Calu3 (cell line): ENCODE results near the gene UBE2M. TPM values are rescaled to one million over a fixed set of nuclear protein-coding genes. Genes with fewer than 3 reads are reported as not detected.

ENCODE experiments used
- BruUV-seq: library from RNA; stranded (reverse); fragments of 400-500 nt; replicated peaks from 2 replicates; lab custom pipeline; 2021; lab: Mats Ljungman, UMichigan
- CTCF ChIA-PET: fragments of 300-600 bp; sonication (Branson Sonifier 250); formaldehyde crosslinking; loops from one replicate; lab custom pipeline; 2022; ENCODE audit warnings: antibody characterized with exemption; lab: Charles Lee
- DNase-seq: peaks from one replicate; pipeline ENCODE4 v3.0.0; 2022
- H3K27ac Mint-ChIP-seq: one replicate; pipeline ENCODE4 v1.8.0; 2022; ENCODE audit warnings: mixed read lengths; ENCODE audit not compliant: unreplicated experiment
- H3K27me3 Mint-ChIP-seq: one replicate; pipeline ENCODE4 v1.8.0; 2022; ENCODE audit warnings: mixed read lengths; ENCODE audit not compliant: unreplicated experiment
- H3K36me3 Mint-ChIP-seq: one replicate; pipeline ENCODE4 v1.8.0; 2022; ENCODE audit warnings: mild to moderate bottlenecking, moderate library complexity, mixed read lengths; ENCODE audit not compliant: insufficient read depth, unreplicated experiment
- H3K4me1 Mint-ChIP-seq: one replicate; pipeline ENCODE4 v1.8.0; 2022; ENCODE audit warnings: mild to moderate bottlenecking, low read depth, mixed read lengths; ENCODE audit not compliant: unreplicated experiment
- H3K4me3 Mint-ChIP-seq: one replicate; pipeline ENCODE4 v1.8.0; 2022; ENCODE audit warnings: mild to moderate bottlenecking, low read depth, moderate library complexity, mixed read lengths; ENCODE audit not compliant: unreplicated experiment
- H3K9me3 Mint-ChIP-seq: one replicate; pipeline ENCODE4 v1.8.0; 2022; ENCODE audit warnings: low read depth, mixed read lengths; ENCODE audit not compliant: unreplicated experiment
- CTCF ChIP-seq: fragments of 200-600 bp; IDR thresholded peaks from one replicate; pipeline ENCODE4 v1.8.0; 2022; ENCODE audit warnings: antibody characterized with exemption; ENCODE audit not compliant: unreplicated experiment
- intact Hi-C: fragments of 100-400 bp; cut with micrococcal nuclease; formaldehyde crosslinking; loops from one replicate; pipeline ENCODE4 v1.10.0; 2022; ENCODE audit not compliant: unreplicated experiment
- total RNA-seq: library from RNA; stranded (reverse); gene quantifications from 2 replicates; pipeline ENCODE4 v1.2.3, GENCODE V29; 2022

Gene UBE2M
- total RNA-seq, 1 experiment from 2014 or later = 131 TPM

GRCh38 chr19:58547323-58548312 is 10.8 kb downstream of the UBE2M start:
- CTCF ChIA-PET = no interaction called here
- BruUV-seq = TSS peak; percentile 8
- H3K36me3 Mint-ChIP-seq = peaks cover 85% of the 10 kb centered on the region

DNA sequence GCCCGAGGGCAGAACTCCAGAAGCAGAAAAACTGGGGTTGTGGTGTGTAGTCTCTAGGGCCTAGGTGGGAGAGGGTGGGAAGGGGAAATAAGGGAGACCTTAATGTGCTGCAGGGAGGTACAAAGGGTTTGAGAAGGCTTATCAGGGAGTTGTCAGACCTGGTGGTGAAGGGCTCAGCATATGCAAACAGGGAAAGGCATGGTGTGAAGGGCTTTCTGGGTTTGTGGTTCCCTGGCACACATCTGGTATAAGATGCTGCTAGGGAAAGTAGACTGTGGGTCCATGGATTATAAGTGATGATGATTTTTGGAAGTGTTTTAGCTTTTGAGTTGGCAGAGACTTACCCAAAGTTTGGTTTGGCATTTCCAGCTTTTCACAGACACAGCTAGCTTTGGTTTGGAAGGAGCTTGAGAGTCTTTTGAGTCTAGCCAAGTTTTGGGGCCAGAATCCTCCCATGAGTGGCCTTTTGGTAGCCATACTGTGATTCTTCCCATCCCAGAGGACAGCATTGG is 12.3 kb downstream of the UBE2M start:
- DNase-seq = no peak
- Mint-ChIP-seq H3K9me3 (no peaks in the 10 kb centered on the region), H3K4me1 (peaks cover 17% of the 10 kb centered on the region), H3K27me3 (peaks cover 23% of the 10 kb centered on the region), H3K36me3 (peaks cover 77% of the 10 kb centered on the region), H3K4me3 (peak overlapping the region; percentile 96), H3K27ac (peak overlapping the region; percentile 93)
- intact Hi-C loops = no loop called here
- TF ChIP-seq CTCF = no peak
- no TSS peak for BruUV-seq
- CTCF ChIA-PET = no interaction called here

More at GRCh38 chr19:58547323-58548312, 10.8 kb downstream of the UBE2M start:
- Mint-ChIP-seq H3K9me3 (no peaks in the 10 kb centered on the region), H3K4me1 (peaks cover 17% of the 10 kb centered on the region), H3K27ac (no peak overlapping the region), H3K27me3 (peaks cover 10% of the 10 kb centered on the region), H3K4me3 (no peak overlapping the region)
- intact Hi-C loops = no loop called here
- no peak for TF ChIP-seq CTCF
- DNase-seq = no peak

DNA sequence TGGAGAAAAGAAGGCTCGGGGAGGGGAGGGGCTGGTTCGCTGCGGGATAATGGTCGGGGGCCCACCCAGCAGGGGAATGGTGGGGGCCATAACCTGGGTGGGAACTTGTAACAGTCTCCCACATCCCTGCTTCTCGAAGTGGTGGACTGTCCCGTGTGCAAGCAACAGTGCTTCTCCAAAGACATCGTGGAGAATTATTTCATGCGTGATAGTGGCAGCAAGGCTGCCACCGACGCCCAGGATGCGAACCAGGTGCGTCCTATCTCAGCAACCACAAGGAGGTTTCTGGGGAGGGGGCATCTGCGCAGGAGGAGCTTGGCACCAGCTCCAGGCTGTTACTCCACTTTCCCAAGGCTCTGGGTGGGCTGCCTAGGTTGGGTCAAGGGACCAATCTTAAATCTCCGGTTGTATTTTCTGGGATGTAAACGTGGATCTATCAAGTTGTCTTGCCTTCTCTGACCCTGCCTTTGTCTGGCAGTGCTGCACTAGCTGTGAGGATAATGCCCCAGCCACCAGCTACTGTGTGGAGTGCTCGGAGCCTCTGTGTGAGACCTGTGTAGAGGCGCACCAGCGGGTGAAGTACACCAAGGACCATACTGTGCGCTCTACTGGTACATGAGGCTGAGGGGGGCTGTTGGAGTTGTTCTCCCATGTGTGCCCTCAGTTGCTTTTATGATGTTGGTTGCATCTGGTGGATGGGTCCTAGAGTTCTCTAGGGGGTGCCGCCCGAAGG is 13.0 kb downstream of the UBE2M start:
- Mint-ChIP-seq H3K36me3 (peaks cover 71% of the 10 kb centered on the region), H3K9me3 (no peaks in the 10 kb centered on the region), H3K4me3 (peak overlapping the region; percentile 96), H3K27ac (peak overlapping the region; percentile 93), H3K4me1 (peaks cover 17% of the 10 kb centered on the region), H3K27me3 (peaks cover 30% of the 10 kb centered on the region)
- CTCF ChIA-PET = interaction anchor here (0.6 kb wide), 1 partner anchor 86 kb away, joined by 6 read pairs; no protein-coding TSS in a partner anchor
- TSS peak; percentile 49 for BruUV-seq
- DNase-seq = no peak
- intact Hi-C loops = loop anchor here (2.0 kb wide), 1 partner anchor 27 kb away; the partner anchor contains the start of gene MZF1
- TF ChIP-seq CTCF = no peak
